Activated CD4-positive, alpha-beta T cell treated with anti-CD3 and anti-CD28 coated beads, Interleukin-2, amount 50 U/mL, for 48 hours (primary cell): ENCODE data around the gene MADD.
"Not testable (repeated sequence)": the region's sequence is repeated elsewhere in the genome, so short reads cannot be mapped to it uniquely, and the experiment has no call there.

Source experiments
- DNase-seq, 2 experiments: peaks; one replicate each; pipeline ENCODE4 v3.0.0-alpha.2; 2020

The MADD gene

DNA sequence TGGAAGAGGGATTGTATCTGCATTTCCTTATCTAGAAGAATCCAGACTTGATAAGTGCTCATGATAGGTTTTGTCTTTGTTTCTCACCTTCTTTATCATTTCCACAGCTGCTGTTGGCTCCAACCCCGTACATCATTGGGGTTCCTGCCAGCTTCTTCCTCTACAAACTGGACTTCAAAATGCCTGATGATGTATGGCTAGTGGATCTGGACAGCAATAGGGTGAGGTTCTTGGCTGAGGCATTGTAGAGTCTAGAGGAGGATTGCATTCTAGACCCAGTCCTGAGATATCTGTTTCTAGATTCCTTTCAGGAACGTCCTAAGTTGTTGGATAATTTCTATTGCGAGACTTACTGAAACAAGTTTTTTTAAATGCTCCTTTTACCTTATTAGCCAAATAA lies 8.1 kb downstream of the MADD start:
- no peak for DNase-seq

DNA sequence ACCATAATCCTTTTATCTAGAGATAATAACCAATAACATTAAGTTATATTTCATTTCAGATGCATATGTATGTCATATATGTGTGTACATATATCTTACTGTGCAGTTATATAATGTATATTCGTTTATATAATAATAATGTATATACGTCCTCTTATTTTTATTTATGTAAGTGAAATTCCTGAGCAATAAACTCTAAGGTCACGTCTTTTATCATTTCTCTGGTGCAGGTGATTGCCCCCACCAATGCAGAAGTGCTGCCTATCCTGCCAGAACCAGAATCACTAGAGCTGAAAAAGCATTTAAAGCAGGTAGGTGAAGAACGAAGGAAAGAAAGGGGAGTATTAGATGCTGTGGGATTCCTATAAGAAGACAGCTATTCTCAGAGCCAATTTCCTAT lies 8.8 kb downstream of the MADD start:
- DNase-seq: no peak

DNA sequence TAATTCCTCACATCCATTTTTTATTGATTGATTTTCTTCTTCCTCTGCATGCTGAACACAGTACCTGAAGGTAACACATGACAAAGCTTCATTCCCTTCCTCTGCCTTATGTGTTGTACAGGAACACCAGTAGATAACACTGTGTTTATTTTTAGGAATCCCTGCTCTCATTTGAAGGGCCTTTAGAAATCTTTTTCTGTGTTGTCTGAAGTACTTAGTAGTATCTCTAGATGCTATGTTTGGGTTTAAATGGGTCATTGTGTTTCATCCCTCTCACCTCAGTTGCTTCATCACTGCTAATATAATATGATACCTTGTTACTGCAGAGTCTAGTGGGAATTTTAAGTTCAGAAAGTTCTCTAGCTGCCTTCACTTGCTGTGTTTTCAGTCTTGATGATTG lies 10.2 kb downstream of the MADD start:
- no peak for DNase-seq

DNA sequence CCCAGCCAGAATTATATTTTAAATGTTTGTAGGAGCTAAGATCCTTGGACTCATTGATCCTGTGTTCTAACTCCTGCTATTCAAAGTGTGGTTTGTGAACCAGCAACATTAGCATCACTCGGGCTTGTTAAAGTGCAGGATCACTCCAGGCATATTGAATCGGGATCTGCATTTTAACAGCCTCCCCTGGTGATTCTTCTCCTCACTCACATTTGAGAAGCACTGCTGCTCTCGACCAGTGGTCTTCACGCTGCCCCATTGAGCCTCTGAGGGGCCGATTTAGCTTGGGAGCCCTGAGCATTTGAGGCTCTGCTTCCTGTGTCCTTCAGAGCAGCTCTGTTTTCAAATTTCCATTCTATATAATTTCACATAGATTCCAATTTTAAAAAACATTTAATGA lies 10.9 kb downstream of the MADD start:
- no peak for DNase-seq

DNA sequence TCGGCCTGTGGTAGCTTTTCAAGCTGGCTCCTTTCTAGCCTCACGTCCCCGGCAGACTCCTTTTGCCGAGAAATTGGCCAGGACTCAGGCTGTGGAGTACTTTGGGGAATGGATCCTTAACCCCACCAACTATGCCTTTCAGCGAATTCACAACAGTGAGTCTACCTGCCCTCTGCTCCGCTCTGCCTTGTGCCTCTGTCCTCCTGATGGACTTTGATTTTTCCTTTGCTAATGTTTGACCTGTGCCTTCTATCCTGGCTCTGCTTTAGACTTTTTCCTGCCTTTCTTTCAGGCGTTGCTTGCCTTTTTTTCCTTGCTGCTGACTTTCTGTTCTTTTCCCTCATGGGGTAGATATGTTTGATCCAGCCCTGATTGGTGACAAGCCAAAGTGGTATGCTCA lies 12.5 kb downstream of the MADD start:
- no peak for DNase-seq

DNA sequence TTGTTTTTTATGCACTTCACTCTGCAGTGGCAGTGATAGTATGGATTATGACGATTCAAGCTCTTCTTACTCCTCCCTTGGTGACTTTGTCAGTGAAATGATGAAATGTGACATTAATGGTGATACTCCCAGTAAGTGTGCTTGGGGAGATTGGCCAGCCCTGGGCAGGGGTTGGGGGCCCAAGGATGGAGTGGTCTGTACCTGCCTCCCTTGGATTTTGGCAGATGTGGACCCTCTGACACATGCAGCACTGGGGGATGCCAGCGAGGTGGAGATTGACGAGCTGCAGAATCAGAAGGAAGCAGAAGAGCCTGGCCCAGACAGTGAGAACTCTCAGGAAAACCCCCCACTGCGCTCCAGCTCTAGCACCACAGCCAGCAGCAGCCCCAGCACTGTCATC lies 14.2 kb downstream of the MADD start:
- no peak for DNase-seq

DNA sequence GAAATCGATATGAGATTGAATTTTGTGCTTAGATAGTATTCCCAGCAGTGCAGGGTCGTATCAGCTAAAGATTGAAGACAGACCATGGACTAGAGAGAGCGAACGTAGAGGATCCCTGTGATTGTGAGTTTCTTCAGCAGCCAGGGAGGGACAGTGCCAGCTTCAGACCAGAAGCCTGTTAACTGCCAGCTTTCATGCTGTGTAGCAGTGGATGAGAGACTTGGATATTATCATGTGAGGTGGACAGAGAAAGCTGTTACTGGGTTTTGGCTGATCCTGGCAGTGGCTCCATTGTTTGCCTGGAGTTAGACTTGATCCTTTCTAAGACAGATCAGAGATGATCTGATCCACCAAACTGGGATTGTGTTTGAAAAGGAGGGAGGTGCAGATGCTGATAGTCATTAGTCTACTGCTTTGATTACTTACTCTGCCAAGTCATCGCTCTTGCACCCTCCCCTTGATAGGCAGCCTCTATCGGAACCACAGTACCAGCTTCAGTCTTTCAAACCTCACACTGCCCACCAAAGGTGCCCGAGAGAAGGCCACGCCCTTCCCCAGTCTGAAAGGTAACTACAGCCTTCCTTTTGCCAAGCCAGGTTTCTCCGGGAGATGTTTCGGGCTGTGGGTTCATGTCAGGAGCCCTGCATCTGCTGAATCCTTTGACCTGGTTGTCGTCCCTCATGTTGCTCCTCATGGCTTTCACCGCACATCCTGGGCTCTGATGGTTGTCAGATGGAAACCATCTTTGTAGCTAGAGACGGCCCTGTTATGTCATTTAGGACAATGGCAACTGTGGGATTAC lies 16.2 kb downstream of the MADD start:
- DNase-seq: no peak

DNA sequence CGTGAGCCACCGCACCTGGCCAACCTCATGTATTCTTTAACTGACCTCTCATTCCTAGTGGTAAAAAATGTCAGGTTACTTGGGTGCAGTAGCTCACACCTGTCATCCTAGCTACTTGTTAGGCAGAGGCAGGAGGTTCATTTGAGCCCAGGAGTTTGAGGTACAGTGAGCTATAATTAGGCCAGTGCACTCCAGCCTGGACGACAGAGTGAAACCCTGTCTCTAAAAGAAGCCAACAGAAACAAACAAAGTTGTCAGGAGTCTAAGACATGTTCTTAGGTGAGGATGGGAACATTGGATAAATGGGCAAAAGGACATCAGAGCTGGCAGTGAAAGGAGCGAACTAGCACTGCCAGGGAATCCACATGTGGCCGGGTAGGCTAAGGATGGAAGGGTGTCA lies 18.1 kb downstream of the MADD start:
- DNase-seq: no peak

DNA sequence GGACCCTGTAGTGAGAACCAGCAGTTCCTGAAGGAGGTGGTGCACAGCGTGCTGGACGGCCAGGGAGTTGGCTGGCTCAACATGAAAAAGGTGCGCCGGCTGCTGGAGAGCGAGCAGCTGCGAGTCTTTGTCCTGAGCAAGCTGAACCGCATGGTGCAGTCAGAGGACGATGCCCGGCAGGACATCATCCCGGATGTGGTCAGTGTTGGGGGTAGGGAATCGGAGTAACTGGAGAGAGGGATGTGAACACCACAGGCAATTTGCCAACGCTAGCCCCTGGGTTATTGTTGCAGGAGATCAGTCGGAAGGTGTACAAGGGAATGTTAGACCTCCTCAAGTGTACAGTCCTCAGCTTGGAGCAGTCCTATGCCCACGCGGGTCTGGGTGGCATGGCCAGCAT lies 19.9 kb downstream of the MADD start:
- DNase-seq: no peak

DNA sequence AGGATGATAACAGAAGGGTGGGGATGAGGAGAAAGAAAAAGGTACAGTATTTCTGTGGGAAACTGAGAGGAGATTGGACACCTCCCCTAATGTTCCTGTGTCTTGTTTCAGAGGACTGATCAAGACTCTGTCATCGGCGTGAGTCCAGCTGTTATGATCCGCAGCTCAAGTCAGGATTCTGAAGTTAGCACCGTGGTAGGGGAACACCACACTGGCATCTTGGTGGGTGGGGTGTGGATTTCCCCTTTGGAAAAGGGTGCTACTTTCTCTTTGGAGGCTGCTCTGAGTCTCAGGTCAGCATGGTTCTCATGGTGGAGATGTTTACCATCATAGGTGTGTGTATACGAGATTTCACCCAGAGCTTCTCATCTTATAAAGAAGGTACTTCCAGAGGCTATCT lies 25.5 kb downstream of the MADD start:
- DNase-seq: no peak

DNA sequence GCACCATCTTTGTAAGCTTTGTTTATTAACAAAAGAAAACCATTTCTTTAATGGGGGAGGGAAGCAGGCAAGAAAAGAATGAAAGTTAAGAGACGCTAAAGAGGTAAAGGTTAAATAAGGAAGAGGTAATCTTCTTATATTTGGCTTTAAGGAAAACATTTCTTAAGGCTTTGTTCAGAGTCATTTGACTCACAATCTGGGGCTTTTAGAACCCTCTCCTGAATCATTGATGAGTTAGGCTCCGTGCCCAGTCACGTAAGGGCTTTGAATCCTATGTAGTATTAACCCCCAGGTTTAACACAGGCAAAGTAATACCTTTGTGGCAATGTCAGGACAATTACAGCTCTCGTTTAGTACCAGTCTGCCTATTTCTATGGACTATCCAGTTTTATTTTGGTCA lies 26.1 kb downstream of the MADD start:
- no peak for DNase-seq

DNA sequence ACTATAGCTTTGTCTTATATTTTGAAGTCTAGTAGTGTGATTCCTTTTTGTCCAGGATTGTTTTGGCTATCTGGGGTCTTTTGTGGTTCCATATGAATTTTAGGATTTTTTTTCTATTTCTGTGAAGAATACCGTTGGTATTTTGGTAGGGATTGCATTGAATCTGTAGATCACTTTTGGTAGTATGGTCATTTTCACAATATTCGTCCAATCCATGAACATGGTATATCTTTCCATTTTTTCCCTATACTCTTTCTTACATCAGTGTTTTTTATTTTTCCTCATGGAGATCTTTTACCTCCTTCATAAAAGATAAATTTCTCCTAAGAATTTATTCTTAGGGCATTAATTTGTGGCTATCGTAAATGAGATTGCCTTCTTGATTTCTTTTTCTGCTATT lies 29.1 kb downstream of the MADD start:
- no peak for DNase-seq

DNA sequence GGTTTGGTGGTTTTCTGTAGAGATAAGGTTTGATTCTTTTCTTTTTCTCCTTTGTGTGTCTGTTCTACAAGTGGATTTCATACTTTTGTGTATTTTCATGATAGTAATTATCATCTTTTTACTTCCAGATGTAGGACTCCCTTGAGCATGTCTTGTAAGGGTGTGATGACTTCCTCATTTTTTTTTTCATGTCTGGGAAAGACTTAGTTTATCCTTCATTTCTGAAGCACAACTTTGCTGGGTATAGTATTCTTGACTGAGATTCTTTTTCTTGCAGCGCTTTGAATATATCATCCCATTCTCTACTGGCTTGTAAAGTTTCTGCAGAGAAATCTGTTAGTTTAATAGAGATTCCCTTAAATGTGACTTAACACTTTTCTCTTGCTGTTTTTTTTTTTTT lies 32.9 kb downstream of the MADD start:
- DNase-seq: no peak

DNA sequence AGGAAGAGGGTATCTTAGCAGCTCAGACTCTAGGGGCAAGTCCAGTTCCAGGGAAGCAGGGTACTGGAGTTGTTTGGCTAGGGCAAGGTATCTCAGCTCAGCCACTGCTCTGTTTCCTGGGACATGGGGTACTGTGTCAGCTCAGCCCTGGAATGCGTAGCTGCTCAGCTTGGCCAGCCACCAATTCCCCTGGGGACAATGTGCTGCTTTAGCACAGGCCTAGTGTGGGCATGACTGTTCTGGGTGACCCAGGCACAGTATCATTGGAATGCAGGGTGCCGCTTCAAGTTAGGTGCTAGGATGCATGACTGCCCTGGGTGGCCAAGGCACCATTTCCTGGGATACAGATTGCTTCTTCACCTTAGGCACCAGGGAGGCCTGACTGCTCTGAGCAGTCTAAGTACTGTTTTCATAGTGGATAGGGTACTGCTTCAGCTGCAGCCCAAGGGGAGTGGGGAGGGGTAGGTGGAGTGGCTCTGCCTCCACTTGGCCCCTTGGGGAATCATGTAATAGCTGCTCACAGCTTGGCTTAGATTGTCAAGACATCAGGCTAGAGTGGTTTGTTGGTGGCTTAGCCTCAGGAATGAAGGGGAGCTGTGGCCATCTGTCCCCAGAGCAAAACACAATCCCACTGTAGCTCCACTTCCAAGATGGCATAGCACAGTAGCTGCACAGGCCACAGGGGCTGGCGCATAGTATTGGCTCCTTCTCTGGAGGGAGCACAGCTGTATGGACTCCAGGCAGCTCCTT lies 36.0 kb downstream of the MADD start:
- no peak for DNase-seq

DNA sequence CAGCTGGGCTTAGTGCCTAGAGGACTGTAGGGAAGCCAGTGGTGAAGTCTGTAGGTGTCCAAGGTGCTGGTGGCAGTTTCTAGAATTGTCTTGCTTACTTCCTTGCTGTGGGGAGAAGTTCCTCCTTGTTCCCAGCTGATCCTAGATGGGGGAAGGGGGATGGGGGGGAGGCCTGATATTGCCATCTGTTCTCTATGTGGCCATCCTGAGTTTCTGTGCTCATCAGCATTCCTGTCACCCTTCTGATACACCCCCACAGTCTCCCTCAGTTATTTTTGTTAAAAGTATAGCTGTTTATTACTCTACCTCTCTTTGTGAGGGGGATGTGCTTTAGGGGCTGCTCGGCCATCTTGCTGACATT lies 36.5 kb downstream of the MADD start:
- no peak for DNase-seq

DNA sequence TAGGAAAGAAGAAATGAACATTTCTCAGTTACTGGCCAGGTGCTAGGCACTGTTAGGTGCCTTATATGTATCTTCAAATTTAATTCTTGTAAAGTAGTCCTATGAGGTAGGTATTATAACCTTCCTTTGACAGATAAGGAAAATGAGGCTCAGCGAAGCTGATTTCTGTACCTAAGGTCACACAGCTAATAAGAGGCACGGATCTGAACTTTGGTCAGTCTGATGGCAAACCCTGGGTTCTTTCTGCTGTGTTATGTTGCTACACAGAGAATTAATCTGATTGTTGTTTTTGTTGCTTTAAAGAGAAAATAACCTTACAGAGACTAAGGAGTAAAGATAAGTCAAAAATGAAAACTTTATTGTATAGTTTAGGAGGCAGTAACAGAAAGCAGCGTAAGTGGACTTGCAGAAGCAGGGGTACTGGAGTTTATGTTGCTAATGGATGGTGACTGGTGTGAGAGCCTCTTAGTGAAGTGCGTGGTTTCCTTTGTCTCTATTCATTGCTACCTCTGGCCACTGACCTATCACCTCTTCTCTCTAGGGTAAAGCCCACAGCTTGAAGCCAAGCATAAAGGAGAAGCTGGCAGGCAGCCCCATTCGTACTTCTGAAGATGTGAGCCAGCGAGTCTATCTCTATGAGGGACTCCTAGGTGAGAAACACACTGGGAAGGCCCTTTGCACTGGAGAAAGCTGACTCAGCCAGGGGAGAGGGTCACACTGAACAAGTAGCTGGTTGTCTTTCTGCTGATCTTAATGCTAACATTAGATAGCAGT lies 38.3 kb downstream of the MADD start:
- no peak for DNase-seq

DNA sequence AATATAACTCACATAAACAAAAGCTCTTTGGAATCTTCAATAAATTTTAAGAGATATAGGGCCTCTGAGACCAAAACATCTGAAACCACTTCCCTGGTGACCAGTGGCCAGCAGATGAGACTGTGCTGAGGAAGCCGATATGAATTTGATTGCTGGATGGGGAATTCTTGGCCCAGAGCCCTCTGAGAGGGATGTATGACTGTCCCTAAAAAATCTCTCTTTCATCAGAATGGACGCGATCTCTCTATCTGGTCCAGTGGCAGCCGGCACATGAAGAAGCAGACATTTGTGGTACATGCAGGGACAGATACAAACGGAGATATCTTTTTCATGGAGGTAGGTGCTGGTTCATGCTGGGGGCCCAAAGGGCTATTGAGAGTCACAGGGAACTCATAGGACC lies 45.1 kb downstream of the MADD start:
- no peak for DNase-seq

DNA sequence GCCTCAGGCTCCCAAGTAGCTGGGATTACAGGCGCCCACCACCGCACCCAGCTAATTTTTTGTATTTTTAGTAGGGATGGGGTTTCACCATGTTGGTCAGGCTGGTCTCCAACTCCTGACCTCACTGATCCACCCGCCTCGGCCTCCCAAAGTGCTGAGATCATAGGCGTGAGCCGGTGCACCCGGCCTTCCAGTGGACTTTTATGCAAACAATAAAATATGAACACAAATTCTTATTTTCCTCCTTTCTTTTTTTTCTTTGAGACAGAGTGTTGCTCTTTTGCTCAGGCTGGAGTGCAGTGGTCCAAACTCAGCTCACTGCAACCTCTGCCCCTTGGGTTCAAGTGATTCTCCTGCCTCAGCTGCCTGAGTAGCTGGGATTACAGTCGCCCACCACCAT lies 46.6 kb downstream of the MADD start:
- not testable (repeated sequence) for DNase-seq

DNA sequence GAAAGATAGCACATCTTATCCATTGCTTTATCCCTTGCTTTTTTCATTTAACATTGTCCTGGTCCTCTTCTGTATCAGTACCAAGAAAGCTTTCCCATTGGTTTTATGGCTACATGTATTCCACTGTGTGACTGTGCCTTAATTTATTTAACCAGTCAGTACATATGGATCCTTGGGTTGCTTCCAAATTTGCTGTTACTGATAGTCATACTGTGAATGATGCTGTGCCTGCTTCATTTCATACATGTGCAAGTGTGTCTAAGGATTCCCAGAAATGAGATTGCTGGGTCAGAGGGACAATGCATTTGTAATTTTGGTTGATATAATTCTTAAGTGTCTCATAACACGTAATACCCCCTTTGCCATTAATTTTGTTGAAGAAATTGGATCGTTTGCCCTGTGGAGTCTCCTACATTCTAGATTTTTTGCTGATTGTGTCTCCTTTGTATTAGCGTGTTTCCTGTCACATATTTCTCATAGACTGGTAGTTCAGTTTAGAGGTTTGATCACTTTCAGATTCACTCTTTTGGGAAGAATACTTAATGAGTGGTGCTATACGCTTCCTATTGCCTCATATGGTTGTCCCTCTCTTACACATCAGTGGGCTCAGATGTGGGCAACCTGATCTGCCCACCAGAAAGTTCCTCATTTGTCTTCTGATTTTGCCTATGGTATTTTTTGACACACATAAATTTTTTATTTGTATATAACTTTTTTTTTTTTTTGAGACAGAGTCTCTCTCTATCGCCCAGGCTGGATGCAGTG lies 47.3 kb downstream of the MADD start:
- DNase-seq: no peak

DNA sequence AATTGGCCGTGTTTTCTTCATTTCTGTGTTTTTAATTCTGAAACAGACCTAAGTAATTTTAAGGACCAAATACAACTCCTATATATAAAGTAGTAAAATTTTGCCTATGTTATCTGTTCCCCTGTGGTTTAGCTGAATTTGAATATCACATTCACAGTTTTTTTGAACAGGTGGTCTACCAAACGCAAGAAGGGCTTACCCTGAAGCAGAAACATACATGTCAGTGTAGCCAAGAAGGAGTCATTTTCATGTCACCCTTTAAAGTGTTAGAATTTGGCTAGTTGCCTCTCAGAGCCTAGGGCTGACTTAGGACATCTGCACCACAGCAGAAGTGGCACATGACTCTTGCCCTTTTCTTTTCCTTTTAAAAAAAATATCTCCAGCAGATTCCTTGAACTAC lies 48.2 kb downstream of the MADD start:
- no peak for DNase-seq

DNA sequence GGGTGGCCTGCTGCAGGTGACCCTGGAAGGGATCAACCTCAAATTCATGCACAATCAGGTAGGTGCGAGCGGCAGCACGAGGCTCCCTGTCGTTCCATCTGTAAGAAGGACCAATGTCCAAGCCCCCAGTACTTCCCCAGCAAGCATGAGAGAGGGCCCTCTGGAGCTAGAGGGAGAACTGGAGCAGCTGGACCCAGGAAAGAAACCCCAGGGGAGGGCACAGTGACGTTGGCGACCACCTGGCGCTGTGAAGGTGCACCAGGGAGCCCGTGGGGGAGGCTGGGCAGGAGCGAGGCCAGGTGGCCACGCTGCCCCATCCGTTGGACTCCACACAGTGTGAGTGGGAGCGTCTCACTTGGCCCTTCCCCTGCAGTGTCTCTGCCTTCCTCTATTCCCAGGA lies 54.6 kb downstream of the MADD start:
- no peak for DNase-seq

DNA sequence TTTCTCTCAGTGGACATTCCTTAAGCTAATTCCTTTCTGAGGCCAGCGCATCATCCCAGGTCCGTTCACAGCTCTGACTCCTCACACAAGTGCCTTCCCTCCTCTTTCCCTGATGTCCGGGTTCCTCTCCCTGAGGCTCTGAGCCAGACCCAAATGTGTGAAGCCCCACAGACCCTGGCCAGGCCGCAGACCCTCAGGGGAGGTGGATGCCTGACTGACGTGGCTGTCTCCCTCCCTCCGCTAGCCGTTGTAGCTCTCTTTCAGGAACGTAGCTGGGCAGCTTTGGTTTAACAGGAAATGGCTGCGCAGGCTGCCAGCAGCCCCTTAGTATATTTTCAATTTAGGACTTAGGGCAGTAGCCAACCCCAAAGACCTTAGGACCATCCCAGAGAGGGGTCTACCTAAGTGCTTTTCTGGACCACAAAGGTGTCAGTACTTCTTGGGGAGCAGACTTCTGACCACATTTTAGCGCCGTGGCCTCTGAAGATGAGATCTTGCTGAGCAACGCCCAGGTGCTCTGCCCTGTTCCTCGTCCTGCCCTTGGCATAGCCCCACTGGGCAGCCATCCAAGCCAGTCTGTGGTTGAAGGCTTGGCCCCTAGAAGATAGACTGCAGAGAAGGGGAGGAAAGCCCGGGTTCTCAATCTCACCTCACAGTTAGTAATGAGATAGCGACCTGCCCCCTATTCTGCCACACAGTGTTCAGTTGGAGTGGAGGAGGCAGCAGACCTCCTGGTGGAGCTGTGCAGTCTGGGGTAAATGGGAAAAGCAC lies 55.5 kb downstream of the MADD start:
- no peak for DNase-seq
